ENCODE results near the gene CPM.
"Not testable (repeated sequence)": the region's sequence is repeated elsewhere in the genome, so short reads cannot be mapped to it uniquely, and the experiment has no call there.

The CPM gene

DNA sequence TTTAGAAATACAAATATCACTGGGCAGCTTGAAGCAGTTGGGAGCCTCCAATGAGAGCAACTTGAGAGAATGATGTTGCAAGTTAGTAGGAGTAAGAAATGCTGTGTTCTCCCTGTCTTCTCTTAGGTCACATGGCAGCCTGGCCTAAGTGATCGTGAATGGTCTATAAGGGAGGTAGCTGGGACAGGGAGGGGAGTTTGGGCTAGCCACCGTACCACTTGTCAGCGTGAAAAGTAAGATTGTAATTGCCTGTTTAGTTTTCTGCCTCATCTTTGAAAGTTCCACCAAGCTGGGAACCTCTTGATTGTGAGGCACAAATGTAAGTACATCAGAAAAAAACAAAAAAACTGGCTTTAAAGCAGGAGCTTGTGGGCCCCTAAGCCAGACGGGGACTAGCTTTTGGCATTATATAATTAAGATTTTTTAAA is 88.6 kb downstream of the CPM start:
- no peak overlapping the region for H3K4me3 ChIP-seq (ENCODE audit: low read depth, low read length)
- DNase-seq (ENCODE audit: low read depth): no peak
- no peak for TF ChIP-seq CTCF (IDR thresholded peaks at IDR 0.05; ENCODE audit: control insufficient read depth, extremely low read depth, insufficient read depth)

DNA sequence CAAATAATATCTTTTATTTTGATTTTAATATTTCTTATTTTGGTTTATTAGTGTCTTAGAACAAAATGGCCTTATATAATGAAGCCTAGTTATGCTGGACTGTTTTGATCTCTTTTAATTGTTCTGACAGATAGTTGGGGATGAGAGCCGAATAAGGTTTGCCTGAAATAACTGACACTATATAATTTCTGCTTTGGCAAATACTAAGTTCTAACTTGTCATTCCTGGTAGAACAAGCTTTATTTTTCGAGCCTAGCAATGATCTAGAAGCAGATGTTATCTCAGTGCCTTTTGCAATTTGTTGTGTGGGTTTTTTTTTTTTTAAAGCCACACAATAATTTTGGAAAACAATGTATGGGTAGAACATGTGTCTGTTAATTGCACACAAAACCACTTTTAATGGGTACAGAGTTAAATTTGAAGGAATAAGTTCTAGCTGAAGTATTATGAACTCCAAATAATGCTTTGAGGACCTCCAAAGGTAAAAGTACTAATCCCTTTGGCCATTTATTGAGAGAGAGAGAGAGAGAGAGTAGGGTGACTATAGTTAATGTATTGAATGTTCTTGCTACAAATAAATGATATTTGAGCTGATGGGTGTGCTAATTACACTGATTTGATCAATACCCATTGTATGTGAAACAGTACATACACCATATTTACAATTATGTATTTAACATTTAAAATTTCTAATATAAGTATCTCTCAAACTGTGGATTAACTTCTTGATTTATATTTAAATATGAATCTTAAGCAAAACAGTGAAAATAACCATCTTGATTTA is 90.0 kb downstream of the CPM start:
- DNase-seq (ENCODE audit: low read depth): no peak
- TF ChIP-seq CTCF (IDR thresholded peaks at IDR 0.05; ENCODE audit: control insufficient read depth, extremely low read depth, insufficient read depth): no peak
- no peak overlapping the region for H3K4me3 ChIP-seq (ENCODE audit: low read depth, low read length)

DNA sequence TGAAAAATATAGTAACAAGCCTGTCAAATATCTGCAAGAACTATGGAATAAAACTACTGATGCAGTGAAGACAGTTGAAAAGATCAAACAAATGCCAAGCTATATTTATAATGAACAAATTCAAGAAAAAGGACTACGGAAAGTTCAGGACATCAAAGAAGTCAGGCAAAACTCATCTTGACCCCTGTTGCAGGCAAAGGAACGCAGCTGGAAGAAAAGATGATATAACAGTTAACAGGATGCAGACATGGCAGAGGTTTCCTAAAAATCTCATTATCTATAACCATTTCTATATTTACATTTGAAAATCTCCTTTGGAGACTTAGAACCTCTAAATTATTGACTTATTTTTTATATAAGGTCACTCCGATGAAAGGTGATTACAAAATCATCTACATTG is 90.8 kb downstream of the CPM start:
- no peak overlapping the region for H3K4me3 ChIP-seq (ENCODE audit: low read depth, low read length)
- no peak for TF ChIP-seq CTCF (IDR thresholded peaks at IDR 0.05; ENCODE audit: control insufficient read depth, extremely low read depth, insufficient read depth)
- DNase-seq (ENCODE audit: low read depth): no peak

DNA sequence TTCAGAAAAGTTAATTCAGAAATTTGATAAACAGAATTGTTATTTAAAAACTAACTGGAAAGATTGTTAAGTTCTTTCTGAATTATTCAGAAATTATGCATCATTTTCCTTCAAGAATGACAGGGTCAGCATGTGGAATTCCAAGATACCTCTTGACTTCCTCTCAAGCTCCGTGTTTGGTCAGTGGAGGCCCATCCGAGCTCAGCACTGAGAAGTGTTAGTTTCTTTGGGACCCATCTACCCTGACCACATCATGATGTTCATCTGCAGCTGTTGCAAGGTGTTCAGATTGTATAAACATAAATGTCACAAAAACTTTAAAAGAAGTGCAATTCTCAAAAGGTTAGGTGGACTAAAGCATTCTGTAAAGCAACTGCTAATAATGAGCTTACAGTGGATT is 91.3 kb downstream of the CPM start:
- DNase-seq (ENCODE audit: low read depth): no peak
- TF ChIP-seq CTCF (IDR thresholded peaks at IDR 0.05; ENCODE audit: control insufficient read depth, extremely low read depth, insufficient read depth): no peak
- no peak overlapping the region for H3K4me3 ChIP-seq (ENCODE audit: low read depth, low read length)

- DNase-seq (ENCODE audit: low read depth); H3K4me3 ChIP-seq (ENCODE audit: low read depth, low read length): not testable (repeated sequence)
These were observed 91.8 kb downstream of the CPM start for GRCh38 chr12:68841175-68841574.

DNA sequence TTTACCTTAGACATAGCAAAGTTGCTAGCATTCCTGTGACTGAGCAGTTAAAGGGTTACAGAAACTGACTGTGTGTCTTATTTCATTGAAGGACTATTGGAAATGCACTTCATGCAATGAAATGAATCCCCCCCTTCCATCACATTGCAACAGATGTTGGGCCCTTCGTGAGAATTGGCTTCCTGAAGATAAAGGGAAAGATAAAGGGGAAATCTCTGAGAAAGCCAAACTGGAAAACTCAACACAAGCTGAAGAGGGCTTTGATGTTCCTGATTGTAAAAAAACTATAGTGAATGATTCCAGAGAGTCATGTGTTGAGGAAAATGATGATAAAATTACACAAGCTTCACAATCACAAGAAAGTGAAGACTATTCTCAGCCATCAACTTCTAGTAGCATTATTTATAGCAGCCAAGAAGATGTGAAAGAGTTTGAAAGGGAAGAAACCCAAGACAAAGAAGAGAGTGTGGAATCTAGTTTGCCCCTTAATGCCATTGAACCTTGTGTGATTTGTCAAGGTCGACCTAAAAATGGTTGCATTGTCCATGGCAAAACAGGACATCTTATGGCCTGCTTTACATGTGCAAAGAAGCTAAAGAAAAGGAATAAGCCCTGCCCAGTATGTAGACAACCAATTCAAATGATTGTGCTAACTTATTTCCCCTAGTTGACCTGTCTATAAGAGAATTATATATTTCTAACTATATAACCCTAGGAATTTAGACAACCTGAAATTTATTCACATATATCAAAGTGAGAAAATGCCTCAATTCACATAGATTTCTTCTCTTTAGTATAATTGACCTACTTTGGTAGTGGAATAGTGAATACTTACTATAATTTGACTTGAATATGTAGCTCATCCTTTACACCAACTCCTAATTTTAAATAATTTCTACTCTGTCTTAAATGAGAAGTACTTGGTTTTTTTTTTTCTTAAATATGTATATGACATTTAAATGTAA is 93.5 kb downstream of the CPM start:
- DNase-seq (ENCODE audit: low read depth): no peak
- no peak overlapping the region for H3K4me3 ChIP-seq (ENCODE audit: low read depth, low read length)
- TF ChIP-seq CTCF (IDR thresholded peaks at IDR 0.05; ENCODE audit: control insufficient read depth, extremely low read depth, insufficient read depth): no peak
